ENCODE measurements around the gene ECSIT. TPM values are rescaled to one million over a fixed set of nuclear protein-coding genes. Genes with fewer than 3 reads are reported as not detected.

Gene ECSIT
- total RNA-seq, 4 donors from 2014 or later: 25.0 to 63.1 (median 33.2) TPM

- TF ChIP-seq, protein P1, sequence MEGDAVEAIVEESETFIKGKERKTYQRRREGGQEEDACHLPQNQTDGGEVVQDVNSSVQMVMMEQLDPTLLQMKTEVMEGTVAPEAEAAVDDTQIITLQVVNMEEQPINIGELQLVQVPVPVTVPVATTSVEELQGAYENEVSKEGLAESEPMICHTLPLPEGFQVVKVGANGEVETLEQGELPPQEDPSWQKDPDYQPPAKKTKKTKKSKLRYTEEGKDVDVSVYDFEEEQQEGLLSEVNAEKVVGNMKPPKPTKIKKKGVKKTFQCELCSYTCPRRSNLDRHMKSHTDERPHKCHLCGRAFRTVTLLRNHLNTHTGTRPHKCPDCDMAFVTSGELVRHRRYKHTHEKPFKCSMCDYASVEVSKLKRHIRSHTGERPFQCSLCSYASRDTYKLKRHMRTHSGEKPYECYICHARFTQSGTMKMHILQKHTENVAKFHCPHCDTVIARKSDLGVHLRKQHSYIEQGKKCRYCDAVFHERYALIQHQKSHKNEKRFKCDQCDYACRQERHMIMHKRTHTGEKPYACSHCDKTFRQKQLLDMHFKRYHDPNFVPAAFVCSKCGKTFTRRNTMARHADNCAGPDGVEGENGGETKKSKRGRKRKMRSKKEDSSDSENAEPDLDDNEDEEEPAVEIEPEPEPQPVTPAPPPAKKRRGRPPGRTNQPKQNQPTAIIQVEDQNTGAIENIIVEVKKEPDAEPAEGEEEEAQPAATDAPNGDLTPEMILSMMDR (IDR thresholded peaks at IDR 0.05): no peak
- ATAC-seq (ENCODE audit: low FRiP score) (no peak), DNase-seq (ENCODE audit: low spot score) (no peak)
These were observed 29.0 kb downstream of the ECSIT start for GRCh38 chr19:11499890-11500420.

DNA sequence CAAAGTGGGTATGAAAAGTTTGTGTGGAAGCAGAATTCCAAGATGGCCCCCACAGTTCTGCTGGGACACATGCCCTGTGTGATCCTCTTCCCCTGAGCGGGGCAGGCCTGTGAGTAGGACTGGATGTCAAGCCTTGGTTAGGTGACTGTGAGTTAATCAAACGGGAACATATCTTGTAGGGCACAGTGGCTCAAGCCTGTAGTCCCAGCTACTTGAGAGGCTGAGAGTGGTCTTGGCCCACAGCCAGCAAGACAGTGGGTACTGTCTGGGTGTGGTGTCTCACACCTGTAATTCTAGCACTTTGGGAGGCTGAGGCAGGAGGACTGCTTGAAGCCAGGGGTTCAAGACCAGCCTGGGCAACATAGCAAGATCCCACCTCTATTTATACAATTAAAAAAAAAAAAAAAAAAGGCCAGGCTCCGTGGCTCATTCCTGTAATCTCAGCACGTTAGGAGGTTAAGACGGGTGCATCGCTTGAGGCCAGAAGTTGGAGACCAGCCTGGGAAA is 29.7 kb downstream of the ECSIT start:
- ATAC-seq (ENCODE audit: low FRiP score): no peak

GRCh38 chr19:11496391-11497163 is 32.4 kb downstream of the ECSIT start:
- DNase-seq (ENCODE audit: low spot score): peak; percentile 46
- TF ChIP-seq, protein P1 (IDR thresholded peaks at IDR 0.05): no peak

More for the DNA sequence above, 29.7 kb downstream of the ECSIT start:
- no peak for DNase-seq (ENCODE audit: low spot score)
- TF ChIP-seq, protein P1 (IDR thresholded peaks at IDR 0.05): no peak

GRCh38 chr19:11495885-11496284 is 33.0 kb downstream of the ECSIT start:
- DNase-seq (ENCODE audit: low spot score): no peak
- TF ChIP-seq, protein P1 (IDR thresholded peaks at IDR 0.05): no peak
- peak; percentile 9 for ATAC-seq (ENCODE audit: low FRiP score)

More at GRCh38 chr19:11496391-11497163, 32.4 kb downstream of the ECSIT start:
- ATAC-seq (ENCODE audit: low FRiP score): no peak

DNA sequence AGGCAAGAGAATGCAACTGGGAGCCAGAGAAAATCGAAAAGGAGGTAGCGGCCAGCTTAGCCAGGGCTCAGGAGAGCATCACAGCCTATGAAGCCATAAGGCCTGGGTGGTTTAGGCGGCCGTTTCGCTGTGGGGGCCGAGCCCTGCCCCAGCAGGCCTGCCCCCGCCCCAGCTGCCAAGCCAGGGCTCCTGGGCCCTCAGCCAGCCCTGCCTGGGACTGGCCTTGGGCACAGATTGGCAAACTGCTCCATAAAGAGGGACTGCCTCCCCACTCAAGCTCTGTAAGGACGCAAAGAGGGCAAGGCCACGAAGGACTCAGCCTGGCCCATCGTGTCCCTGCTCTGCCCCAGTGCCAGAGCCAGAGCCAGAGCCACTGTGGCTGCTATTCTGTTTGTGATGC is 33.5 kb downstream of the ECSIT start:
- TF ChIP-seq, protein P1 (IDR thresholded peaks at IDR 0.05): no peak
- no peak for ATAC-seq (ENCODE audit: low FRiP score)
- DNase-seq (ENCODE audit: low spot score): no peak

DNA sequence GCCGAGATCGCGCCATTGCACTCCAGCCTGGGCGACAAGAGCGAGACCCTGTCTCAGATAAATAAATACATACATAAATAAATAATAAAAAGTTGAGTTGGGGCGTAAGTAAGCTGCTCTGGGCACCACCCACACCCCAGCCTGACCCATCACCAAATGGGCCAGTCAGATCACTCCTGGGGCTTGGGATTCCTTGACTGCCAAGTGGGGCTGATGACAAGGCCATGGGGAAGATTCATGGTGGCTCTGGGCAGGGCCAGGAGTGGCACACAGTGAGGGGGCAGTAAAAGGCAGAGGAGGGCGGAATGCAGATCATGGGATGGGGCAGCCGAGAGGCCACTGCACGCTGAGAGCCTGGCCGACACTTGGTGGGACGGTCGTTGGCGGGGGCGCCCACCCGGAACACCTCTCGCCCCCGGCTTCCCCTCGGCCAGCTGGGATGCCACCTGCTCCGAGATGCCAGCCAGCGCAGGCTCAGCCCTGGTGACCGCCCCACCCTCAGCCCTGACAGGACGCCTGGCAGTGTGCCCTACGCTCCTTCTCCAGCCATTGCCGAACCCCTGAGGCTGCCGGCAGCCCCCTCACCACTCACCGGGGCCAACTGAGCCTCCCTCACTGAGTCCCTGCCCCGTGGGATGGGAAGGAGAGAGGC is 34.2 kb downstream of the ECSIT start:
- ATAC-seq (ENCODE audit: low FRiP score) (no peak), DNase-seq (ENCODE audit: low spot score) (no peak)
- TF ChIP-seq, protein P1 (IDR thresholded peaks at IDR 0.05): no peak

All from omental fat pad (tissue), 4 donors.